K562 (cell line): ENCODE measurements around the gene SEH1L. TPM values are rescaled to one million over a fixed set of nuclear protein-coding genes. Genes with fewer than 3 reads are reported as not detected.

Source experiments
- CC2D1A ChIP-seq: fragments of 450-650 bp; IDR thresholded peaks from 2 replicates; pipeline ENCODE4 v1.6.1; 2017; ENCODE audit warnings: mild to moderate bottlenecking
- CREM ChIP-seq: IDR thresholded peaks from 2 replicates; pipeline ENCODE4 v1.6.1; 2014; ENCODE audit warnings: antibody characterized with exemption, low read depth
- ETV6 ChIP-seq, 3 experiments: fragments of 150-350 bp in 1 of 3; sonication (generic) in 1 of 3; formaldehyde crosslinking in 1 of 3; IDR thresholded peaks; 2 replicates each; pipeline versions ENCODE4 v1.6.1 to v1.8.0; 2014 to 2022; ENCODE audit warnings: borderline replicate concordance in 2 of 3, low read depth in 2 of 3, antibody characterized with exemption in 1 of 3, low read length in 1 of 3, mild to moderate bottlenecking in 1 of 3, missing genetic modification reagents in 1 of 3
- EZH2 ChIP-seq: IDR thresholded peaks from 2 replicates; pipeline ENCODE4 v1.6.1; 2012; ENCODE audit warnings: low read depth, mild to moderate bottlenecking, inconsistent platforms, low read length, borderline replicate concordance
- FOXK1 ChIP-seq: sonication (generic); formaldehyde crosslinking; IDR thresholded peaks from 2 replicates; pipeline ENCODE4 v1.8.0; 2022; ENCODE audit warnings: missing genetic modification reagents, mild to moderate bottlenecking, borderline replicate concordance
- HDAC2 ChIP-seq: fragments of 450-650 bp; IDR thresholded peaks from 2 replicates; pipeline ENCODE4 v1.6.1; 2016; ENCODE audit warnings: mild to moderate bottlenecking
- KLF1 ChIP-seq: fragments of 450-650 bp; IDR thresholded peaks from 2 replicates; pipeline ENCODE4 v1.6.1; 2016; ENCODE audit warnings: missing genetic modification characterization, missing compliant biosample characterization
- NFE2L1 ChIP-seq: fragments of 450-650 bp; IDR thresholded peaks from 2 replicates; pipeline ENCODE4 v1.6.1; 2016; ENCODE audit warnings: missing genetic modification characterization, low read depth, mild to moderate bottlenecking, missing compliant biosample characterization, moderate library complexity, borderline replicate concordance
- NFIC ChIP-seq: fragments of 450-650 bp; IDR thresholded peaks from 2 replicates; pipeline ENCODE4 v1.6.1; 2017; ENCODE audit warnings: mild to moderate bottlenecking, inconsistent platforms
- OTX1 ChIP-seq: fragments of 450-650 bp; formaldehyde crosslinking; IDR thresholded peaks from 2 replicates; pipeline ENCODE4 v1.4.0; 2022; ENCODE audit warnings: mild to moderate bottlenecking
- PHTF2 ChIP-seq: fragments of 250-450 bp; sonication (Bioruptor Pico); IDR thresholded peaks from 2 replicates; pipeline ENCODE4 v1.5.0; 2021; ENCODE audit warnings: mild to moderate bottlenecking
- RB1 ChIP-seq: fragments of 450-650 bp; IDR thresholded peaks from 2 replicates; pipeline ENCODE4 v1.6.1; 2017; ENCODE audit warnings: low read depth, mild to moderate bottlenecking
- RCOR1 ChIP-seq, 2 experiments: IDR thresholded peaks; 2 replicates each; pipeline ENCODE4 v1.6.1; 2012; ENCODE audit warnings: low read depth in 2 of 2, low read length in 2 of 2, borderline replicate concordance in 1 of 2, improper control_type of control experiment in 1 of 2
- SIN3A ChIP-seq, 2 experiments: fragments of 150-350 bp in 1 of 2; IDR thresholded peaks; 2 replicates each; pipeline ENCODE4 v1.6.1; 2011 to 2016; ENCODE audit warnings: borderline replicate concordance in 2 of 2, low read depth in 2 of 2, low read length in 2 of 2, mild to moderate bottlenecking in 2 of 2, moderate library complexity in 2 of 2; ENCODE audit not compliant: control insufficient read depth in 1 of 2
- STAG1 ChIP-seq: sonication (generic); formaldehyde crosslinking; IDR thresholded peaks from 2 replicates; pipeline ENCODE4 v1.5.0; 2020; ENCODE audit warnings: missing genetic modification reagents, borderline replicate concordance
- TBL1XR1 ChIP-seq, 2 experiments: IDR thresholded peaks; 2 replicates each; pipeline ENCODE4 v1.6.1; 2012; ENCODE audit warnings: improper control_type of control experiment in 2 of 2, low read length in 2 of 2, mild to moderate bottlenecking in 1 of 2
- TEAD4 ChIP-seq, 2 experiments: sonication (generic) in 1 of 2; formaldehyde crosslinking in 1 of 2; IDR thresholded peaks; 2 replicates each; pipeline versions ENCODE4 v1.6.1 to v1.8.0; 2012 to 2022; ENCODE audit warnings: borderline replicate concordance in 1 of 2, inconsistent platforms in 1 of 2, low read length in 1 of 2, mild to moderate bottlenecking in 1 of 2, missing genetic modification reagents in 1 of 2
- TFAM ChIP-seq: fragments of 250-450 bp; sonication (Bioruptor Pico); conservative IDR thresholded peaks from 2 replicates; pipeline ENCODE4 v1.5.0; 2021; ENCODE audit warnings: mild to moderate bottlenecking, moderate library complexity
- TRIM28 ChIP-seq: fragments of 450-650 bp; IDR thresholded peaks from 2 replicates; pipeline ENCODE4 v1.6.1; 2017
- XRCC4 ChIP-seq: IDR thresholded peaks from one replicate; pipeline ENCODE4 v1.6.1; 2011; ENCODE audit not compliant: insufficient read depth, insufficient read length; ENCODE audit errors: extremely low read depth
- ZBTB17 ChIP-seq: fragments of 450-650 bp; formaldehyde crosslinking; IDR thresholded peaks from 2 replicates; pipeline ENCODE4 v1.4.0; 2020; ENCODE audit warnings: mild to moderate bottlenecking
- polyA plus RNA-seq, 8 experiments: library from polyadenylated mRNA; depleted of rRNA in 4 of 8; stranded (reverse) in 5 of 8; unstranded in 3 of 8; fragments of >200 nt; fragmentation: Nextera tagmentation in 2 of 8; fragmentation: Illumina TruSeq in 1 of 8; extraction: Ambion mirVana in 2 of 8; extraction: Trizol in 1 of 8; gene quantifications; 2 replicates each; pipeline versions ENCODE4 v1.2.1 to v1.2.3, GENCODE V29; 2011 to 2014; ENCODE audit warnings: inconsistent platforms in 1 of 8, missing spikeins in 1 of 8
- total RNA-seq, 7 experiments: library from RNA; depleted of rRNA in 6 of 7; stranded (reverse); fragments of >200 nt in 6 of 7; fragmentation: Illumina TruSeq in 2 of 7; extraction: Trizol in 2 of 7; gene quantifications; 2 replicates each; pipeline versions ENCODE4 v1.2.1 to v1.2.3, GENCODE V29; 2011 to 2021; ENCODE audit warnings: low replicate concordance in 1 of 7
- TF ChIP-seq, protein P1 (sequence below): sonication (generic); formaldehyde crosslinking; IDR thresholded peaks from 2 replicates; pipeline ENCODE4 v1.8.0; 2022; ENCODE audit warnings: missing genetic modification reagents, mild to moderate bottlenecking, borderline replicate concordance
- TF ChIP-seq, protein P2 (sequence below): fragments of 450-650 bp; IDR thresholded peaks from 2 replicates; pipeline ENCODE4 v1.6.1; 2016; ENCODE audit warnings: antibody characterized with exemption
- TF ChIP-seq, protein P3 (sequence below): sonication (generic); formaldehyde crosslinking; IDR thresholded peaks from 2 replicates; pipeline ENCODE4 v1.8.0; 2022; ENCODE audit warnings: mild to moderate bottlenecking, missing genetic modification reagents

Gene SEH1L
- total and polyA plus RNA-seq, 9 of the 15 experiments (the other 6 are each of a cell fraction or from before 2014, with no cell fraction given): 62.2 to 180 (median 108) TPM

DNA sequence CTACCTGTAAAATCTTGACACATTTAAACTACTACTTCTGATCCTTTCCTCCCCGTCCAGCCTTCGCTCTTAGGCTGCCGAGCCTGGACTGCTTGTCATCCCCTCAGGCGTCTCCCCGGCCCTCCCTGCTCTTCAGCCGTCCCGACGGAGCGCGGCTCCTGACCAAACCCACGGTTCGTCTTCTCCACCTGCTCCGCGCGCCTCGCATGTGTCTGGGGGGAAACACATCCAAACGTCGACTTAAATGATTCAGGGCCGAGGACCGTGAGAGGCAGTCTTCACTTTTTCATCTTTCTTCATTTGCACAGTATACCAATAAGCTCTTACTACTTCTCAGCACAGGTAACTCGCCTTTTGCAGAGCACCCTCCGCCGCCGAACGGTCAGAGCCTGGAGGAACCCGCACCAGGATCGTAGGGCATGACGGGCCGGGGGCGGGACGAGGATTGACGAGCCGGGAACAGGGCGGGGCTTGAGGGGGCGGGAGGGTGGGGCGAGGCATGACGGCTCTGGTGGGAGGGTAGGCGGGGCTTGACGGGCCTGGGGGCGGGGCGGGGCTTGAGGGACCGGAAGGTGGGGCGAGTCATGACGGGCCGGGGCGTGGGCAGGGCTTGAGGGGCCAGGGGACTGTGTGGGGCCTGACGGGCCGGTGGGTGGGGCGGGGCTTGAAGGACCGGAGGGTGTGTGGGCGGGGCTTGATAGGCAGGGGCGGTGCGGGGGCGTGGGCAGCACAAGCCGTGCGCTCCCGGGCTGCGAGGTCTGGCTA, at the start of gene SEH1L (continued):
- TF ChIP-seq TFAM (CRISPR knock-in tag) (no peak), TEAD4 (IDR thresholded peaks at IDR 0.05; ENCODE audit: low read length) (no peak), TEAD4 (CRISPR knock-in tag; IDR thresholded peaks at IDR 0.05; ENCODE audit: borderline replicate concordance) (peak; percentile 77; the same call in 1 of the 2 replicates), TBL1XR1 (IDR thresholded peaks at IDR 0.05; ENCODE audit: low read length in 2 of 2) (no peak), SIN3A (IDR thresholded peaks at IDR 0.05; ENCODE audit: borderline replicate concordance in 2 of 2, control insufficient read depth in 1 of 2, low read depth in 2 of 2, low read length in 2 of 2) (peak in 1 of 2 experiments; percentile 18; a peak in 1 of 4 replicates), NFE2L1 (no peak), KLF1 (tag) (no peak), EZH2 (no peak), FOXK1 (CRISPR knock-in tag) (no peak), HDAC2 (peak; percentile 16; the same call in 1 of the 2 replicates), RCOR1 (IDR thresholded peaks at IDR 0.05; ENCODE audit: borderline replicate concordance in 1 of 2, low read depth in 2 of 2, low read length in 2 of 2) (no peak), NFIC (no peak), TRIM28 (no peak), ETV6 (IDR thresholded peaks at IDR 0.05; ENCODE audit: borderline replicate concordance in 1 of 2, low read depth in 2 of 2, low read length in 1 of 2) (no peak), ETV6 (CRISPR knock-in tag; IDR thresholded peaks at IDR 0.05; ENCODE audit: borderline replicate concordance) (no peak), PHTF2 (CRISPR knock-in tag) (no peak), STAG1 (no peak), ZBTB17 (CRISPR knock-in tag) (no peak), OTX1 (no peak), XRCC4 (no peak), RB1 (0 out of 2 replicates have a peak, but pooled peaks have one; percentile 14), CC2D1A (no peak), CREM (peak; percentile 69)
- TF ChIP-seq, protein P1, sequence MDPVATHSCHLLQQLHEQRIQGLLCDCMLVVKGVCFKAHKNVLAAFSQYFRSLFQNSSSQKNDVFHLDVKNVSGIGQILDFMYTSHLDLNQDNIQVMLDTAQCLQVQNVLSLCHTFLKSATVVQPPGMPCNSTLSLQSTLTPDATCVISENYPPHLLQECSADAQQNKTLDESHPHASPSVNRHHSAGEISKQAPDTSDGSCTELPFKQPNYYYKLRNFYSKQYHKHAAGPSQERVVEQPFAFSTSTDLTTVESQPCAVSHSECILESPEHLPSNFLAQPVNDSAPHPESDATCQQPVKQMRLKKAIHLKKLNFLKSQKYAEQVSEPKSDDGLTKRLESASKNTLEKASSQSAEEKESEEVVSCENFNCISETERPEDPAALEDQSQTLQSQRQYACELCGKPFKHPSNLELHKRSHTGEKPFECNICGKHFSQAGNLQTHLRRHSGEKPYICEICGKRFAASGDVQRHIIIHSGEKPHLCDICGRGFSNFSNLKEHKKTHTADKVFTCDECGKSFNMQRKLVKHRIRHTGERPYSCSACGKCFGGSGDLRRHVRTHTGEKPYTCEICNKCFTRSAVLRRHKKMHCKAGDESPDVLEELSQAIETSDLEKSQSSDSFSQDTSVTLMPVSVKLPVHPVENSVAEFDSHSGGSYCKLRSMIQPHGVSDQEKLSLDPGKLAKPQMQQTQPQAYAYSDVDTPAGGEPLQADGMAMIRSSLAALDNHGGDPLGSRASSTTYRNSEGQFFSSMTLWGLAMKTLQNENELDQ (CRISPR knock-in tag): peak; percentile 38; the same call in 1 of the 2 replicates
- TF ChIP-seq, protein P2, sequence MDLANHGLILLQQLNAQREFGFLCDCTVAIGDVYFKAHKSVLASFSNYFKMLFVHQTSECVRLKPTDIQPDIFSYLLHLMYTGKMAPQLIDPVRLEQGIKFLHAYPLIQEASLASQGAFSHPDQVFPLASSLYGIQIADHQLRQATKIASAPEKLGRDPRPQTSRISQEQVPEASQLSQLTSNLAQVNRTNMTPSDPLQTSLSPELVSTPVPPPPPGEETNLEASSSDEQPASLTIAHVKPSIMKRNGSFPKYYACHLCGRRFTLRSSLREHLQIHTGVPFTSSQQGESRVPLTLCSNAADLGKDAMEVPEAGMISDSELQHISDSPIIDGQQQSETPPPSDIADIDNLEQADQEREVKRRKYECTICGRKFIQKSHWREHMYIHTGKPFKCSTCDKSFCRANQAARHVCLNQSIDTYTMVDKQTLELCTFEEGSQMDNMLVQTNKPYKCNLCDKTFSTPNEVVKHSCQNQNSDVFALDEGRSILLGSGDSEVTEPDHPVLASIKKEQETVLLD: no peak
- TF ChIP-seq, protein P3, sequence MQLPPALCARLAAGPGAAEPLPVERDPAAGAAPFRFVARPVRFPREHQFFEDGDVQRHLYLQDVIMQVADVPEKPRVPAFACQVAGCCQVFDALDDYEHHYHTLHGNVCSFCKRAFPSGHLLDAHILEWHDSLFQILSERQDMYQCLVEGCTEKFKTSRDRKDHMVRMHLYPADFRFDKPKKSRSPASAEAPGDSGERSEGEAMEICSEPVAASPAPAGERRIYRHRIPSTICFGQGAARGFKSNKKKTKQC: peak; percentile 76; the same call in 1 of the 2 replicates
